Kidney capillary endothelial cell (primary cell): ENCODE measurements around the gene UQCR10.
"Not testable (repeated sequence)": the region's sequence is repeated elsewhere in the genome, so short reads cannot be mapped to it uniquely, and the experiment has no call there.

Experiments
- DNase-seq: peaks from one replicate; pipeline ENCODE4 v3.0.0-alpha.2; 2018; ENCODE audit warnings: low spot score

Gene UQCR10

DNA sequence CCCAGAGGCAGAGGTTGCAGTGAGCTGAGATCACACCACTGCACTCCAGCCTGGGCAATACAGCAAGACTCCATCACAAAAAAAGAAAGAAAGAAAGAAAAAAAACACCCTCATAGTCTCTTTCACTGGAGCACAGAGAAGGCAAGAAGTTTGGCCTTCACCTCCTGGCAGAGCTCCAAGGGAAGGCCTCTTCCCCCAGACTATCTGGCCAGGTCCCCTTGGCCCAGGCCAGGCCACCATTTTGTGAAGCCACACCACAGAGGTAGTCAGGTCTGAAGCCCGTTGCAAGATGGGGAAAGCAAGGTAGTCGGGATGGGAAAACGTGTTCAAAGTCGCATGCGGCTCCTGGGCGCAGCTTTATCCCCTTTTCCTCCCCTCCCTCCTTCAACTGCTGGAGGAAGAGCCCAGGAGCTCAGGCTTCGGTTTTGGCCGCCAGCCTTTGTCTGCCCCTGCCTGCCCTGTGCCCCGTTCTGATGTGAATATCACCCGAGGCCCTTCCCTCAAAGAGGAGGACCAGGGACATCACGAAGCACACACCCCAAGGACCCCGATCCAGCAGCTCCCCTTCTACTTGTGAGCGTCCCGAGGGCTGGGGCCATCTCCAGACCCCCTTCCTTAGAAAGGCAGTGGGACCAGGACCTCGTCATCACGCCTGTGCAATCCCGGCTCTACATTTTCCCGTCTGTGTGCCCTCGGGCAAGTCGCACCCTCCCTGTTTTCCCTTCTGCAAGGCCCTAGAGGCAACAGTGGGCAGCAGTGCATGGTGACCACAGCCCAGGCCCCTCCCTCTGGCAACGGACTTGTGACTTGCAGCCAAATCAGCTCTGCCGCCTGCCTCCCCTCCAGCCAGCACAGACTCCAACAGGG lies 29.7 kb upstream of the UQCR10 start:
- no peak for DNase-seq

DNA sequence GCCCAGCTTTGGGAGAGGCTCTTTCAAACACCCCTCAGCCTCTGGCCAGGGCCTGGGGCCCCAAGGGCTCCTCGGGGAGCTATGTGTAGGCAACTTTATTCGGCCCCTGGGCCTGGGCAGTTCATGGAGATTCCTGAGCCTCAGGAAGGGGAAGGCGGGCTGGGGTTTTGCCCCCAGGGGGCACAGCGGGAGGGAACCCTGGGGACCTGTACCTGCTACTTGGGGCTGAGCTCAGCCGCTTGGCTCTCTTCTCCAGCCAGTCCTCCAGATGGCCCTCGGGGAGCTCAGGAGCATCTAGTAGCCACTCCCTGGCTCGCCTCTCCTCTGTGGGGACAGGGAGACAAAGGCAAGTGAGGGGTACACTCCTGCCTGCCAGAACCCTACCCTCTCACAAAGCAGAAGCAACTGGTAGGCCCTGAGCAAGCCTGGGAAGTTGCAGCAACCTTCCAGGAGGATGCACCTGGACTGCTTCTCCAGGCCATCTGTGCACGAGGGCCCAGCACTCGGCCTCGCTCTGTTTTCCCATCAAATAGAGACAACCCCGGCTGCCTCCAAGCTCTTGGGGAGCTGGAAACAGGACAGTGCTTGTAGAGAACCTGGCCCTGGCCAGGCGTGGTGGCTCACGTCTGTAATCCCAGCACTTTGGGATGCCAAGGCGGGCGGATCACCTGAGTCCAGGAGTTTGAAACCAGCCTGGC lies 28.9 kb upstream of the UQCR10 start:
- DNase-seq: no peak

DNA sequence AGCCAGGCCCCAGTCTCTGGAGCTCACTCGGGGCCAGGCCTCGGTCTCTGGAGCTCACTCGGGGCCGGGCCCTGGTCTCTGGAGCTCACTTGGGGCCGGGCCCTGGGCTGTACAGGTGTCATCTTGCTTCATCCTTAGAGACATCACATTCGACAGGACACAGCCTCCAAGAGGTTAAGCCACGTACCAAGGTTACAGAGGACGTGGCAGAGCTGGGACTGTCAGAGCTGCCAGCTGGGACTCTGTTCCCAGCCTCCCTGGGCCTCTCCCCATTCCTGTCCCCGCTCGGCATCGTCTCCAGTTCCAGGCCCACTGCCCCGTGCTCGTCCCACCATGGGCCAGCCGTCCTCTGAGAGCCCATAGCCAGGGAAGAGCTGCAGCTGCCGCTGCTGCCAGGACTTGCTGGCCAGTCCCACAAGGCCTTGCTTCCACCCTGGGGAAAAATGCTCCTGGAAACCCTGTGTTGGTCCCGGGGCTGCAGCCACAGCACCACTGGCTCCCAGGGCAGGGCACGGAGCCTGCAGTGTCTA lies 27.8 kb upstream of the UQCR10 start:
- no peak for DNase-seq

DNA sequence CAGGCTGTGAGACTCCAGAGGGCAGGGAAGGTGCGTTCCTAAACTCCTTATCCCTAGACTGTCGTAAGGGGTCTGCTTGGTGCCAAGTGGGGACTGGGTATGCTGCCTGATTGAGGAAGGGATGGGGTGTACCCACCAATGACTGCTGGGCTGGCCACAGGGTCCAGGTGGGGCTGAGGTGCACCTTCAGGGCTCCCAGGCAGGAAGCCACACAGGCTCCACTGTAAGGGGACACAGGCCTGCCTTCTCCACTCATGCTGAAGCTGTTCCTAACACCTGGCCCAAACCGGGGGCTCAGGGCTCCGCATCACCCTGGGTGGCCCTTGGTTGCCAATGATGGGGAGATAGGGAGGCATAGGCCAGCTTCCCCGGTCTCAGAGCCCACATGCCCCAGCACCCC lies 27.0 kb upstream of the UQCR10 start:
- no peak for DNase-seq

DNA sequence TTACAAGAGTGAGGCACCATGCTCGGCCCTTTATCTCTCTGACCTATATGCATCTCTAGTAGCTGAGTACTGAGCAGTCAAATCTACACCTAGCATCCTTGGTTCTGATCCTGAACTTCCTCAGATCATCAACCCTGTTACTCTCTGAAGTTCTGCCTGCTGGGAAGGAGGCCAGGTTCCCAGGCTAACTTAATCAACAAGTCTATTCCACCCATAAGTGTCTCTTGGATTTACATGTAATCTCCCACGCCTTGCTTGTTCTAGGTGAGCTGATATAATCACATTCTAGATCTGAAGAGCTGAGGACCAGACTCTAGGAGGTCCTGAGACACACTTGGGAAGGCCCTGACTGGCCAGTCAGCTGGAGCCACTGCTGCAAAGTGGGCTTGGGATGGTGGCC lies 25.2 kb upstream of the UQCR10 start:
- no peak for DNase-seq

DNA sequence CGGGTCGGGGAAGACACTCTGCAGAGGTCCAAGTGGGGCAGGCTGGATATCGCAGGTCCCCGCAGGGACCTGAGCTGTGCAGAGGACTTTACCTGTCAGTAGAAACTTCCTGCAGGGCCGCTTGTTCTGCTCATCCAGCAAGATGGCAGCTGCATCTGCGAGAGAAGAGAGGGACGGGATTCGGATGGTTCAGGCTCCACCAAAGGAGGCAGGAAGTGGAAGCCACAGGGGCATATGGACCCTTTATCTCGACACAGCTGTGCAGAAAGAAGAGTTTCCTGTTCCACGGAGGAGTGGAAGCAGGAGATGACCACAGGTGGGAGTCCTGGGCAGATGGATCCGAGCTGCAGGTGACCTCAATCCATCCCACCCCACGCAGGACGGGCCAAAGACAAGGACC lies 24.8 kb upstream of the UQCR10 start:
- DNase-seq: no peak

DNA sequence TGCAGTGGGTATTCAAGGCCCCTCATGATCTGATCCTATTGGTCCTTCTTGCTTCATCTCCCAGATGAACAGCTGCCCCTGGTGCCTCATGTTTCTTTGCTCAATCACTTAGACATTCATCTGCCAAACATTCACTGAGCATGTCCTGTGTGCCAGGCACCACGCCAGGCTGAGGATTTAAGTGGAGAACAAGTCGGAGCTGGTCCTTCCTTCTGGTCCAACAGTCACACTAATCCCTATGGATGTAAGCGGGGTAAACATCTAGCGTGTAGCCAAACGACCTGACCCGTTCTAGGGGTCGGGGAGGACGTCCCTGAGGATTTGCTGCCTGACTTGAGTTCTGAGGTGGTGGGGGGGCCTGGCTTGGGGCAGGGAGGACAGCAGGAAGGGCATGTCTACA lies 22.3 kb upstream of the UQCR10 start:
- DNase-seq: no peak

DNA sequence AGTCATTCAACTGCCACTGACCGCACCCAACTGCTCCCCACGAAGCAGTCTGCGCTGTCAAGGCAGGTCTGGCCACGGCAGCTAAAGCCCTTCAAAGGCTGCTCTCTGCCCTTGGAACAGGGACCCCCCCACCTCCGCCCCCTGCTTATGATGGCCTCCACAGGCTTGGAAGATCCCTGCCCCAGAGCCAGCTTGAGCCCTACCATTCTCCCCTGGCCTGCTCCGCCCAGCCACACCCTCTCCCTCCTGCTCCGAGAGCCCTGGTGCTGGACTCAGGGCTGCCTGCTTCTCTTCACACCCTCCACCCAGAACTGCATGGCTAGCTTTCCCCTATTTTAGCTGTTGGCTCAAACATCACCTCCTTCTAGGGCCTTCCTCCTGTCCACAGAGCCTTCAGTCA lies 19.3 kb upstream of the UQCR10 start:
- DNase-seq: no peak

DNA sequence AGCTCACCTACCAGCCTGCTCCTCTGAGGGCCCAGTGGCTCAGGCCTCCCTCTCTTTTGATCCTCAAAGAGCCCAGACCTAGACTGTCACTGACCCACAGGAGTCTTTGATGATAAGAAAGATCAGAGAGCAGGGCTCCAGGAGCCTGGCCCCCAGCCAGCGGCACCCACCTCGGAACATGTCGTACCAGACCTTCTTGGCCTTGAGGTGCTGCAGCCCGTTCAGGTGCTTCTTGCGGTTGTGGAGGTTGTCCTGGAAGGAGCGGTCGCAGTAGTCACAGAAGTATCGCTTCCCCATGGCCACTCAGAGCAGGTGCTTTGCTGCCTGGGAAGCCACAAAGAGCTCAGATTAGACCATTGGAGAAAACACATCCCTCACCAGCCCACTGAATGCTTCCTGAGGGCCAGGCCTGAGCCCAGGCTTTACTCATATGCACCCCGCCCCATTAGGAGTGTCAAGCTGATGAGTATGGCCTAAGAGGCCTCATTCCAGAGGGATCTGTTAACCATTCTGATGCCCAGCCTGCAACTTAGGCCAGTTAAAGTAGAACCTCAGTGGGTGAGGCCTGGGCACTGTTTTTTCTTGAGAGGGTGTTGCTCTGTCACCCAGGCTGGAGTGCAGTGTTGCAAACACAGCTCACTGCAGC lies 18.8 kb upstream of the UQCR10 start:
- no peak for DNase-seq

DNA sequence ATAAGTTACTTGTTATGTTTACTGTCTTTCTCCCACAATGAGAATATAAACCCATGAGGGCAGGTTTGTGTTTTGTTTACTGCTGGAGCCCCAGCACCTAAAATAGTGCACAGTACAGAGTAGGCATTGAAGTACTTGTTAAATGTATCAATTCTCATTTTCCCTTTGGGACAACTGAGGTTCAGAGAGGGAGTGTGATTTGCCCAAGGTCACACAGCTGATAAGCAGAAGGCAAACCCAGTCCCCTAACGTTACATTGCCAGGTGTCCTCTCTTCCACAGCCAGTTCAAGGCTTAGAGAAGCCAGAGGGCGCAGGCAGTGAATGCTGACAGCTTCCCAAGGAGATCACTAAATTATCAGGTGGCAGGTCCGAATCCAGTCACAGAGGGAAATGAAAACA lies 17.1 kb upstream of the UQCR10 start:
- no peak for DNase-seq

DNA sequence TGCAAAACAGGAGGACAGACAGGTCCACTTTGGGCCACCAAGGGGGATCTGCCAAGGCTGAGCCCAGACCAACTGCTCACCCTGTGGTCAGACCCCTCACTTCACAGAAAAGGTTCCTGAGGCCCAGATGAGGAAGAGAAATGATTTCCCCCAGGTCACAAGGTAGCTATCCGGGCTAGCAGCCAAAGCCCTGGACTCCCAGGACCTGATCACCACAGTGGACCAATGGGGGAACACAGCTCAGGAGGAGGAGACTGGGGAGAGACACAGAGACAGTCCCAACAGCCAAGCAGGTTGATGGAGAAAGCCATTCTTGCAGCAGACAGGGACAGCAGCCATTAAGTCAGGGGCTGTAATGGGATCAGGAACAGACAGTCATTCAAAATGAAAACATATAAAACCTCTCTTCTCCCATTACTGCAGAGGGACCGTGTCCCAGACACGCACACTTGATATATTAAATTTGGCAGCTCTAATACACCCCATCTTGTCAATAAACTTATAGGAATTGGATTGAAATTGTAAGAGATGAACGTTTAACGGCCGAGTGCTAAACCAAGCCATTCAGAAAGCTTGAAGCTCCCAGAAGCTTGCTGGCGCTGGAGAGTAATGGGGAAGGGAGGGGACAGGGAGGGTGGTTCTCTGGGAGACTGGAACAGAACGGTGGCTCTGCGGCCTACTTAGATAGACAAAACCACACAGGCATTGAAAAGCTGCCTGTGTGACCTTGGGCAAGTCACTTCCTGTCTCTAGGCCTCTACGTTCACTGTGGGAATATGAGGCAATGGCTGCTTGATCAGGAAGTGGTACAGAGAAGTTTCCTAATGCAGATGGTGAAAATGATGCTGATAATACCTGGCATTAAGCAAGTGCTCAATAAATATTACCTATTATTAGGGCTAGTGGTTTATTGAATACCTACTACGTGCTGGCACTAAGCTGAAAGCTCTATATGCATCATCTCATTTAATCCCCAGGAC lies 16.3 kb upstream of the UQCR10 start:
- no peak for DNase-seq

DNA sequence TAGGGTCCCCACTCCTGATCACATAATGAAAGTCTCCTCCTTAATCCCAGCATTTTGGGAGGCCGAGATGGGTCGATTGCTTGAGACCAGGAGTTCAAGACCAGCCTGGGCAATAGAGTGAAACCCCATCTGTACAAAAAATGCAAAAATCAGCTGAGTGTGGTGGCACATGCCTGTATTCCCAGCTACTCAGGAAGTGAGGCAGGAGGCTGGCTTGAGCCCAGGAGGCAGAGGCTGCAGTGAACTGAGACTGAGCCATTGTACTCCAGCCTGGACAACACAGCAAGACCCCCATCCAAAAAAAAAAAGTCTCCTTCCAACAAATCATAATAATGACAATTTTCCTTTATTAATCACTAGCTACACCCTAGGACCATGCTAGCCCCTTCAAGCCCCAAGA lies 15.5 kb upstream of the UQCR10 start:
- DNase-seq: no peak

DNA sequence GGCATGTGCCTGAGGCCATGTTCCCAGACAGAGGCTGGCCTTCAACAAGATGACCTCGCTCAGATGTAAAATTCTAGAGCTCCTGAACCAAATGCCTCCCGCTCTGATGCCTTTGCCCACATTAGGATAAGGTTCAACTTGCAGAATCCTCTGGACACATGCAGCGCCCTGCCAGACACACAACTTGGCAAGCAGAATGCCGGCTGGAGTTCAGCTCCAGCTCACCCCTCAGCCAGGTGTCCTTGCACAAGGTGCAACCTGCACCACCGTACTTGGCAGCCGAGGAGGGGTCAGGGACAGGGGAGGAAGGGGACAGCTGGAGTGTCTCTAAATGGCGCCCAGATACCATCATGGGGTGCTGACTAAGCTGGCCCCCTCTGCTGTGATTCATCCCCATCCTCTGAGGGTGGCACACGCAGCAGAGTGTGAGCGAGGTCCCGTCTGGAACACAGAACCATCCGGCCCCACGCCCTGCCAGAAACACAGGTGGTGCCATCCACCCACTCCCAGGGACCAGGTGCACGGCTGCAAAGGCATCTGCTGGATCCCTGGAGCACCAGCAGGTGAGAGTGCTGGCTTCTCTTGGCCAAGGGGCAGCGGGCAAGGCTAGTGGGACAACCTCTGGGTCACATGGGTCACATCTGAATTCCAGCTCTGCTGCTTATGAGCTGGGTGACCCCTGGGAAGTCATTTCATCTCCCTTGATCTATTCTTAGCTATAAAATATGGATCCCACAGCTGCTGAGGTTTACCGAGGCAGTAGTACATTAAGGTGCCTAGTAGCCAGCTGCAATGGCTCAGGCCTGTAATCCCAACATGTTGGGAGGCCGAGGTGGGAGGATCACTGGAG lies 13.1 kb upstream of the UQCR10 start:
- DNase-seq: no peak

DNA sequence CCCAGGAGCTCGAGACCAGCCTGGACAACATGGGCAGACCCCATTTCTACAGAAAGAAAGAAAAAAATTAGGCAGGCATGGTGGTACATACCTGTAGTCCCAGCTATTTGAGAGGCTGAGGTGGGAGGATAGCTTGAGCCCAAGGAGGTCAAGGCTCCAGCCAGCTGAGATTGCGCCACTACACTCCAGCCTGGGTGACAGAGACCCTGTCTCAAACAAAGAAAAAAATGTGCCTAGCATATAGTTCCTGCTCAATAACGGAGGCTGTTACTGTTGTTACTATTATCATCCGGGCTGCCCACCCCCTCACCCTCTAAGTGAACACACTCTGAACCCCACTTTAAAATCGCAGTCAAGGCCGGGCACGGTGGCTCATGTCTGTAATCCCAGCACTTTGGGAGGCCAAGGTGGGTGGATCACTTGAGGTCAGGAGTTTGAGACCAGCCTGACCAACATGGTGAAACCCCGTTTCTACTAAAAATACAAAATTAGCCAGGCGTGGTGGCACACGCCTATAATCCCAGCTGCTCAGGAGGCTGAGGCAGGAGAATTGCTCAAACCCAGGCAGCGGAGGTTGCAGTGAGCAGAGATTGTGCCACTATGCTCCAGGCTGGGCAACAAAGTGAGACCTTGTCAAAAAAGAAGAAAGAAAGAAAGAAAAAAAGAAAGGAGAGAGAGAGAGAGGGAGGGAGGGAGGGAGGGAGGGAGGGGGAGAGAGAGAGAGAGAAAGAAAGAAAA lies 12.3 kb upstream of the UQCR10 start:
- DNase-seq: not testable (repeated sequence)

DNA sequence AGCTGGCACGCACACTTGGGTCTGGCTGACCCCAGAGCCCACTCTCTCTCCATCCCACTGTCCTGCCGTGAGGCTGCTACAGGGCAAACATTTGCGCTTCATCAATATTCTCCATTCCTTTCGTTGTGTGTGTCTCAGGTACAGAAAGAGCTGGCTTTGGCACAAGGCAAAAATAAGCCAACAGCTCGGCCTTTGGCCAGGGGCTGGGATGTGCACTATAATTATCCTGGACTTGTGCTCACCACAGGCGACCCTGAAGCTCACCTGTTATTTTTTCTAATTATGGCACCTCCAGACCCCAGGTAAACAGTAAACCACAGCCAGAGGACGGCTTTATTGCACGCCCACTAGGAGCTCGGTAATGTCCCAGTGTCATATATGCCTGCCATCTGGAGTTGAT lies 11.3 kb upstream of the UQCR10 start:
- DNase-seq: no peak

DNA sequence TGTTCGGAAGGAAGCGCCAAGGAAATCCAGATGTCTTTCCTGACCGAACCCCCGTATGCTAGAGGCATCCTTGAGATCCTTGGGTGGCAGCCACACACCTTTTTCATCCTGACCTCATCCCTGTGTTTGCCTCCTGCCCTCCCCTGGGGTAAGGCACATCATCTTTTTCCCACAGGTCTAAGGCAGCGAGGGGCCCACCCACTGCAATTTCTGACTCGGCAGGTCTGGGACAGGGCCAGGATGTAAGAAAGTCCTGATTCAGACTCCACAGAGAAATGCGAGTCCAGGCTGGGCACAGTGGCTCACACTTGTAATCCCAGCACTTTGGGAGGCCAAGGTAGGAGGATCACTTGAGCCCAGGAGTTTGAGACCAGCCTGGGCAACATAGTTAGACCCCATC lies 10.8 kb upstream of the UQCR10 start:
- DNase-seq: no peak

DNA sequence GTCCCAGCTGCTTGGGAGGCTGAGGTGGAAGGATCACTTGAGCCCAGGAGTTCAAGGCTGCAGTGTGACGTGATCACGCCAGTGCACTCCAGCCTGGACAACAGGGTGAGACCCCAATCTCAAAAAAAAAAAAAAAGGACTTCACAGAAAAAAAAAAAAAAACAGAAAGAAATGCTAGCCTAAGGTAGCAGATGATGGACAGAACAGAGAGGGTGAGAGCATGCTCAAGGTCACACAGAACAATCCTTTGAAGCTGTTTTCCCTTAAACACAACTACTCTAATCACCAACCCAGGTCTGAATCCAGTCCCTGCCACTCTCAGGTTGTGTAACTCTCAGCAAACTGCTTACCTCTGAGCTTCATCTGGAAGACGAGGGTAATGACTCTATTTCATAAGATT lies 10.1 kb upstream of the UQCR10 start:
- DNase-seq: no peak

DNA sequence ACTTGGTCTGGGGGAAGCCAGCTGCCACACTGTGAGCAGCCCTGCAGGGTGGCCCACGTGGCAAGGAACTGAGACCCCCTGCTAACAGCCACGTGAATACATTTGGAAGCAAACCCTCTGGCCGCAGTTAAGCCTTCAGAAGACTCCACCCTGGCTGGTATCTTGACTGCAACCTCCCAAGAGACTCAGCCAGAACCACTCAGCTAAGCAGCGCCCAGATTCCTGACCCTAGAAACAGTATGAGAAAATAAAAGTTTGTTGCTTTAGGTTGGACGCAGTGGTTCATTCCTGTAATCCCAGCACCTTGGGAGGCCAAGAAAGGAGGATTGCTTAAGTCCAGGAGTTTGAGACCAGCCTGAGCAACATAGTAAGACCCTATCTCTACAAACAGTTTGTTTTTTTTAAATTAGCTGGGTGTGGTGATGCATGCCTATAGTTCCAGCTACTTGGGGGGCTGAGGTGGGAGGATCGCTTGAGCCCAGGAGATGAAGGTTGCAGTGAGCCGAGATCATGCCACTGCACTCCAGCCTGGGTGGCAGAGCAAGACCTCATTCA lies 9.0 kb upstream of the UQCR10 start:
- DNase-seq: no peak

DNA sequence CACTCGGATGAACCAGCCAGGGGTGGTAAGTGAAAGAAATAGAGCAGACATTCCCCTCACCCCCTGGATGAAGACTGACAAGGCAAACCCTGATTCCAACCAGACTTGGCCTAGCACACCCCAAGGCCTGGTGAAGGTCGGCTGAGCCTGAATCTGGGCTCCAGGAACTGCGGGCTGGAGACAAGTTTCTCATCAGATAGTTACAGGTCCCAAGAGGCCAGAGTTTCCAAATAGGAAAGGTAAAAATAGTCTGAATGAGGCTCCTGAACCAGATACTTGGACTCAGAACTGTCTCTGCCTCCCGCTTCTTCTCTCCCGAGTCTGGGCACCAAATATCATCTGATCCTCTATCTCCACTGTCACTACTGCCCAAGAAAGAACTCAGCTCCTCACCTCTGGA lies 8.2 kb upstream of the UQCR10 start:
- DNase-seq: no peak

DNA sequence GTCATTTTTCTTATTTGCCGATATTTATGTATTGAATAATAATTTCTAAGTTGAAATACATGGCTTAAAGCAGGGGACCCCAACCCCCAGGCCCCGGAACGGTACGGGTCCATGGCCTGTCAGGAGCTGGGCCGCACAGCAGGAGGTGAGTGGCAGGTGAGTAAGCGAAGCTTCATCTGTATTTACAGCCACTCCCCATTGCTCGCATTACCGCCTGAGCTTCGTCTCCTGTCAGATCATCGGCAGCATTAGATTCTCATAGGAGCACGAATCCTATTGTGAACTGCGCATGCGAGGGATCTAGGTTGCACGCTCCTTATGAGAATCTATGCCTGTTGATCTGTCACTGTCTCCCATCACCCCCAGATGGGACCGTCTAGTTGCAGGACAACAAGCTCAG lies 4.9 kb upstream of the UQCR10 start:
- no peak for DNase-seq
